HG03575 (cell line): ENCODE results near the gene C1orf50.
"Not testable (repeated sequence)": the region's sequence is repeated elsewhere in the genome, so short reads cannot be mapped to it uniquely, and the experiment has no call there.

Experiments
- ATAC-seq: cut with Tn5 transposase; IDR thresholded peaks from one replicate; pipeline ENCODE4 v1.9.1; 2021; ENCODE audit not compliant: unreplicated experiment, insufficient number of reproducible peaks, low FRiP score; ENCODE audit errors: extremely low read depth

Gene C1orf50

DNA sequence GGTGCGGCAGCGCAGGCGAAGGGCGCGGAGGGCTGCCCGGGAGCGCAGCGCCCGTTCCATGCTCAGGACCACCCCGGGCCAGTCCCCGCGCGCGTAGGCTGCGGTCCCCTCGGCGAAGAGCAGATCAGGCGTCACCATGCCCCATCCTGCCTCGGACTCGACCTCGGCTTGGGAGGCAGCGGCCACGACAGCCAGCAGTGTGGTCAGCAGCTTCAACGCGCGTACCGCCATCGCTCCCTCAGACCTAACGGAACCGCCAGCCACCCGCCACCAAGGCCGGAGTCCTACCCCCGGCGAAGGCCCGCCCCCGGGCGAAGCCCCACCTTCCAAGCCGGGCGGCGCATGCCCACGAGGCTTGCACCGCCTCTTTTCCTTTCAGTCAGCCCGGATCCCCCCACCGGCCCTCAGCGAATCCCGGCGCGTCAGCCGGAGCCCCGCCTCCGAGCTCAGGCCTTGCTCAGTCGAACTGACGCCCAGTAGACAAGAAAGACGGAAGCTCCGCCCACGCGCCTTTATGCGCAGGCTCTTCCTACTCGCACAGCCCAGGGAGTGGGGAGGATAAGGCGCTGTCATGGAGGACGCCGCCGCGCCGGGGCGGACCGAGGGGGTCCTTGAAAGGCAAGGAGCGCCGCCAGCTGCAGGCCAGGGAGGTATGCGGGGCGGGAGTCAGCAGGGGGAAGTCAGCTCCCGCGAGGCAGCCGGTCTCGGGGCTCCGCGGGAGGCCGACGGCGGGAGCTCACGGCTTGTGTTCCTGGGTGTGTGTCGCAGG lies at the start of gene C1orf50, which contains the start of gene P3H1:
TSS of gene C1orf50 (plus strand) at position 509 of the 769 bp plus-strand sequence. CDS start at position 572, 63 bp downstream.
TSS of gene P3H1 (minus strand) at position 288 of the 769 bp plus-strand sequence. CDS start at position 231, 57 bp downstream.
- peak; percentile 56 for ATAC-seq

DNA sequence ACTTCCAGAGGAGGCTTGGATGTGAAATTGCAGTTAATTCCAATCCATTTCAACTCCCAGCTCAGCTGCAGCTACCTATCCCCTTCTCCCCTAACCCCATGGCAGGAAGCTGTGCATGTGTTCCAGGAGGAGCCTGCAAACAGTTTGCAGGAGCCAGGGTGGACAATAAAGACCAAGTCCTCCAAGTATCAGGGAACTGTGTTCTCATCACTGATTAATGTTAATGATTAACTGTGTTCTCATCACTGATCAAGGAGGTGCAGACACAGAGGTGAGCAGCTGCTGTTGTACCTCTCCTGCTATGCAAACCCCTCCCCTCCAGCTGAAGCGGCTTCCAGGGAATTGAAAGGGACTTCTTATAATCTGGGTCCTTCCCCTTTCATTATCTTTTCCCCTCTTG lies 46.2 kb upstream of the C1orf50 start:
- no peak for ATAC-seq

- no peak for ATAC-seq
These were observed 45.1 kb upstream of the C1orf50 start for GRCh38 chr1:42721926-42722325.

GRCh38 chr1:42722403-42722802 lies 44.6 kb upstream of the C1orf50 start:
- ATAC-seq = not testable (repeated sequence)

DNA sequence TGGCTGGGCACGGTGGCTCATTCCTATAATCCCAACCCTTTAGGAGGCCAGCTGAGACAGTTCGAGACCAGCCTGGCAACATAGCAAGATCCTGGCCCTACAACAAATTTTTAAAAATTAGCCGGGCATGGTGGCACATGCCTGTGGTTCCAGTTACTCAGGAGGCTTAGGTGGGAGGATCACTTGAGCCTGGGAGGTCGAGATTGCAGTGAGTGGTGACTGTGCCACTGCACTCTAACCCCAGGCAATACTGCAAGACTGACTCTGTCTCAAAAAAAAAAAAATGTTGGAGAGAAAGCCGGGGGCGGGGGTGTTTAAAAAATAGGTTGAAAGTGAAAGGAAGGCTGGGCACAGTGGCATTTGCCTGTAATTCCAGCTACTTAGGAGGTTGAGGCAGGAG lies 43.5 kb upstream of the C1orf50 start:
- no peak for ATAC-seq

DNA sequence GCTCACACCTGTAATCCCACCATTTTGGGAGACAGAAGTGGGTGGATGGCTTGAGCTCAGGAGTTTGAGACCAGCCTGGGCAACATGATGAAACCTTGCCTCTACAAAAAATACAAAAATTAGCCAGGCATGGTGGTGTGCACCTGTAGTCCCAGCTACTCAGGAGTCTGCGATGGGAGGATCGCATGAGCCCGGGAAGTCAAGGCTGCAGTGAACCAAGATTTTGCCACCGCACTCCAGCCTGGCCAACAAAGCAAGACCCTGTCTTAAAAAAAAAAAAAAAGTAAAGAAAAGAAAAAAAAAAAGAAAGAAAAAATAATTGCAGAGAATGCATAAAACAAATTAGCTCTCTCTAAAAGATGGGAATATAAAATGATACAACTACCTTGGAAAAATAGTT lies 41.2 kb upstream of the C1orf50 start:
- not testable (repeated sequence) for ATAC-seq

GRCh38 chr1:42730002-42730401 lies 37.0 kb upstream of the C1orf50 start:
- ATAC-seq = no peak

- no peak for ATAC-seq
These were observed 36.1 kb upstream of the C1orf50 start for GRCh38 chr1:42730988-42731387.

DNA sequence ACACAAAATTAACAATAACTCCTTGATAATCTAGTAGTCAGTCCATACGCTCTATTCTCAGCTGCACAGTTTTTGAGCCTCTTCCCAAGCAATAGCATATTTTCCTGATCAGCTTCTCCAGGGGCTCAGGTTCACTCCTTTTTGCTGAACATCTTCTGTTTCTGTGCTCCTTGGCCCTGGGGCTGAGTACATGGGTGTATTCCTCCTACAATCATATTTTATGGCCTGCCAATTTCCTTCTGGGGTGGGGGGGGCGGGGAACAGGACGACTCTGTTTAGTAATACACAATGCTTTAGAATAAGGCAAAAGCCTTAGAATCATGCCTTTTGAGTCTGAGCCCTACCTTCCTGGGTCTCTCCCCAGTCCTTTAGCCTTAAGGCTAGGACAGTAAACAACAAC lies 35.5 kb upstream of the C1orf50 start:
- no peak for ATAC-seq

GRCh38 chr1:42732126-42732680 lies 34.8 kb upstream of the C1orf50 start:
- no peak for ATAC-seq

- ATAC-seq = no peak
These were observed 33.4 kb upstream of the C1orf50 start for GRCh38 chr1:42733415-42734200.

- ATAC-seq = no peak
These were observed 32.6 kb upstream of the C1orf50 start for GRCh38 chr1:42734201-42735035.

DNA sequence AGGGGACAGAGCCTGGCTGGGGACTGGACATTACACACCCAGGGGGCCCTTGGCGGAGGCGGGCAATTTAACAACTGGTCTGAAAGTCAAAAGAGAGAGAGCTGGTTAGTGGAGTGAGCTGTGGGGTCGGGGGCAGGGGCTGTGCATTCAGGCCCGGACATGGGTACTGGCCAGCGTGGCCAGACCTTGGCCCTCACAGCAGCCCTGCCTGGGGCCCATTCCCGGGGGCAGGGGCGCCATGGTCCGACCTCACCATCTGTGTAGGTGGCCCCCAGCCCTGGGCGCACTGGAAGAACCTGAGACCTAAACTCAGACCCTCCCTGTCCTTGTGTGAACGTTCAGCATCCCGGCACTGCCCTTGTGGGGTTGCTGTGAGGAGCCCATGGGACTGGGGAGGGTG lies 32.0 kb upstream of the C1orf50 start:
- ATAC-seq = no peak

- ATAC-seq = no peak
These were observed 31.5 kb upstream of the C1orf50 start for GRCh38 chr1:42735477-42736105.

DNA sequence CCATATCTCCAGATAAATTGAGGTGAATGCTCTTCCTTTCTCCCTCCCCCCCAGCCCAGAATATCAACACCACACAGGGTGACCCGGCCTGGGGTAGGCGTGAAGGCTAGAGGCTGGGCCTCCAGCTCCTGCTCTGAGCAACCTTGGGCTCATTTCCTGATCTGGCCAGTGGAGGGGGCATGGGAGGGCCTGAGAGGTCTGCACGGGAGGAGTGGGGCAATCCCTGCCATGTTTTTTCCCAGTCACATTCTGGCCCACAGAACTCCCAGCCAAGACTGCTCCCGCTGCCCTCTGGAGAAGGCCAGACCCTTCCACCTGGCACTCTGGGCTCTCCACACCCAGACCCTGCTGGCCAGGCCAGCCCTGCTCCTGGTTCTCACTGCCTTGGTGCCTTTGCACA lies 30.9 kb upstream of the C1orf50 start:
- ATAC-seq = no peak

DNA sequence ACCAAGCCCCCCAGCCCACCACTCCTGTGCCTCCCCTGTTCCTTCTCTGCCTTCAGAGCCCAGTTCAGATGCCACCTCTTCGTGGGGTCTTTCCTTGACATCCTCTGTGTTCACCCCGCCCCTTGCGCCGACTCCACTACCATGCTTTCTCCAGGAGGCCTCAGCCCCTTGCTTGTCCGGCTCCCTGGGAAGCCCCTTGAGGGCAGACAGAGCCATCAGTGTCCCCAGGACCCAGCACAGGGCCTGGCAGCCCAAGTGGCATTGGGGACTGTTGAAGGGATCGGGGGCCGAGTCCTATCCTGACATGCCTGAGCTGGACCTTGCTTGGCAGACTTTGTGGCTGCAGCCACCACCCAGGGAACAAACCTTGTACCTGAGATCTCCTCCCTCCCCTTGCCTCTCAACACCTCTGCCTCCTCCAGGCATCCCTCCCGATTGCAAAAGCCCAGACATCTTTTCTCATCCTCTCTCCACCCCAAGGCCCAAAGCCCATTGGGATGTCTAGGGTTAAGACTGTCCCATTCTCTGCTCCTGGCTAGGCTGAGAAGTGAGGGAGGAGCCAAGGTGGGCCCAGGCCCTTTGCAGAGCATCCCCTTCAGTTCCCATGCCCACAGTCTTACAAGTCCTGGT lies 30.4 kb upstream of the C1orf50 start:
- ATAC-seq = no peak

GRCh38 chr1:42737257-42737656 lies 29.8 kb upstream of the C1orf50 start:
- no peak for ATAC-seq

GRCh38 chr1:42737986-42738677 lies 28.9 kb upstream of the C1orf50 start:
- no peak for ATAC-seq
